Ascending aorta (tissue), 2 donors: ENCODE data around the gene TTC21A. TPM values are rescaled to one million over a fixed set of nuclear protein-coding genes. Genes with fewer than 3 reads are reported as not detected.

Source experiments
- DNase-seq, 2 donors: peaks; one replicate each; pipeline ENCODE4 v3.0.0-alpha.2; 2019; ENCODE audit warnings: low spot score in 2 of 2
- H3K27ac ChIP-seq, 2 donors: fragments of 200-600 bp; sonication (generic); one replicate each; pipeline ENCODE4 v1.5.1; 2016 to 2017; ENCODE audit warnings: mild to moderate bottlenecking in 1 of 2
- H3K27me3 ChIP-seq: fragments of 200-600 bp; sonication (generic); one replicate; pipeline ENCODE4 v1.5.1; 2017
- H3K36me3 ChIP-seq, 2 donors: fragments of 200-600 bp; sonication (generic); one replicate each; pipeline ENCODE4 v1.5.1; 2016
- H3K4me1 ChIP-seq, 2 donors: fragments of 200-600 bp; sonication (generic); one replicate each; pipeline ENCODE4 v1.5.1; 2016 to 2017; ENCODE audit warnings: mild to moderate bottlenecking in 1 of 2
- H3K4me3 ChIP-seq, 2 donors: fragments of 200-600 bp; sonication (generic); one replicate each; pipeline ENCODE4 v1.5.1; 2016 to 2017; ENCODE audit warnings: mild to moderate bottlenecking in 1 of 2
- H3K9me3 ChIP-seq, 2 donors: fragments of 200-600 bp; sonication (generic); one replicate each; pipeline ENCODE4 v1.5.1; 2016
- intact Hi-C: fragments of 100-400 bp; cut with DNase I; formaldehyde crosslinking; loops from one replicate; pipeline ENCODE4 v1.15.1; 2023
- total RNA-seq: library from RNA; depleted of rRNA; stranded (reverse); fragments of >200 nt; gene quantifications from one replicate; pipeline ENCODE4 v1.1.0, GENCODE V29; 2016
- TF ChIP-seq, protein P1 (sequence below), 3 experiments: fragments of 200-600 bp in 2 of 3; fragments of 450-650 bp in 1 of 3; sonication (generic) in 2 of 3; IDR thresholded peaks; one replicate each; pipeline ENCODE4 v1.5.1; 2016 to 2019; ENCODE audit warnings: antibody characterized with exemption in 3 of 3, mild to moderate bottlenecking in 1 of 3, moderate library complexity in 1 of 3

TTC21A gene
- total RNA-seq, 1 donor from 2014 or later: 0.43 TPM

DNA sequence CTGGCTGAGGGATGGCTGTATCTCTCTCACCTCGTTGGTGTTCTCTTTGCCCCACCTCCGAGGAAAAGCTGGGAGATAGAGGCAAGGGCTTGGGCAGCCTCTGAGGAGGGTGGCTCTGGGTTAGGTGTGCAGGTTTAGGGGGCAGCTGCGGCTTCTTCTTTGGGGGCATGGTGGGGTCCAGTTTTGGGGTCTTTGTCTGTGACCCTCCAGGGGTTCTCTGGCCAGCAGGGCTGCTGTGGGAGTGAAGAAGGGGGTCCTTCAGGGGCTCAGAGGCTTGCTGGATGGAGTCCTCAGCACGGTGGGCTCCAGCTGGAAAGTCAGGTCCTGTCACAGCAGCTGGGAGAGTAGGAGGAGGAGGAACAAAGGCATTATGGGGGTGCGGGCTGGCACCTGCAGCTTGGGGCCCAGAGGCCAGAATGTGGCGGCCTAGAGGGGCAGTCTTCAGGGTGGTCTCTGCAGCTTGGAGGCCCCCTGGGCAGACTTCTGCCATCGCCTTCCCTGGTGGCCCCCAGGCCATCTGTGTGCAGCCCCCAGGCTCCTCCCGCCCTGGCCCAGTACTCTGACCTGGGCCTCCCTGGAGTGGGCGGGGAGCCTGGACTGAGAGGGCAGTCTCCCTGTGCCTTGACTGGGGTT lies 78.0 kb downstream of the TTC21A start:
- TF ChIP-seq, protein P1, sequence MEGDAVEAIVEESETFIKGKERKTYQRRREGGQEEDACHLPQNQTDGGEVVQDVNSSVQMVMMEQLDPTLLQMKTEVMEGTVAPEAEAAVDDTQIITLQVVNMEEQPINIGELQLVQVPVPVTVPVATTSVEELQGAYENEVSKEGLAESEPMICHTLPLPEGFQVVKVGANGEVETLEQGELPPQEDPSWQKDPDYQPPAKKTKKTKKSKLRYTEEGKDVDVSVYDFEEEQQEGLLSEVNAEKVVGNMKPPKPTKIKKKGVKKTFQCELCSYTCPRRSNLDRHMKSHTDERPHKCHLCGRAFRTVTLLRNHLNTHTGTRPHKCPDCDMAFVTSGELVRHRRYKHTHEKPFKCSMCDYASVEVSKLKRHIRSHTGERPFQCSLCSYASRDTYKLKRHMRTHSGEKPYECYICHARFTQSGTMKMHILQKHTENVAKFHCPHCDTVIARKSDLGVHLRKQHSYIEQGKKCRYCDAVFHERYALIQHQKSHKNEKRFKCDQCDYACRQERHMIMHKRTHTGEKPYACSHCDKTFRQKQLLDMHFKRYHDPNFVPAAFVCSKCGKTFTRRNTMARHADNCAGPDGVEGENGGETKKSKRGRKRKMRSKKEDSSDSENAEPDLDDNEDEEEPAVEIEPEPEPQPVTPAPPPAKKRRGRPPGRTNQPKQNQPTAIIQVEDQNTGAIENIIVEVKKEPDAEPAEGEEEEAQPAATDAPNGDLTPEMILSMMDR (IDR thresholded peaks at IDR 0.05): no peak
- H3K4me3 ChIP-seq: no peak overlapping the region
- intact Hi-C loops: loop anchor here (10.0 kb wide), 1 partner anchor 51 kb away; no protein-coding TSS in a partner anchor
- no peaks in the 10 kb centered on the region for H3K9me3 ChIP-seq
- no peak overlapping the region for H3K27ac ChIP-seq
- no peaks in the 10 kb centered on the region for H3K27me3 ChIP-seq
- H3K4me1 ChIP-seq: peaks cover 1 to 10% of the 10 kb centered on the region in 2 donors
- no peak for DNase-seq
- H3K36me3 ChIP-seq: no peaks in the 10 kb centered on the region

DNA sequence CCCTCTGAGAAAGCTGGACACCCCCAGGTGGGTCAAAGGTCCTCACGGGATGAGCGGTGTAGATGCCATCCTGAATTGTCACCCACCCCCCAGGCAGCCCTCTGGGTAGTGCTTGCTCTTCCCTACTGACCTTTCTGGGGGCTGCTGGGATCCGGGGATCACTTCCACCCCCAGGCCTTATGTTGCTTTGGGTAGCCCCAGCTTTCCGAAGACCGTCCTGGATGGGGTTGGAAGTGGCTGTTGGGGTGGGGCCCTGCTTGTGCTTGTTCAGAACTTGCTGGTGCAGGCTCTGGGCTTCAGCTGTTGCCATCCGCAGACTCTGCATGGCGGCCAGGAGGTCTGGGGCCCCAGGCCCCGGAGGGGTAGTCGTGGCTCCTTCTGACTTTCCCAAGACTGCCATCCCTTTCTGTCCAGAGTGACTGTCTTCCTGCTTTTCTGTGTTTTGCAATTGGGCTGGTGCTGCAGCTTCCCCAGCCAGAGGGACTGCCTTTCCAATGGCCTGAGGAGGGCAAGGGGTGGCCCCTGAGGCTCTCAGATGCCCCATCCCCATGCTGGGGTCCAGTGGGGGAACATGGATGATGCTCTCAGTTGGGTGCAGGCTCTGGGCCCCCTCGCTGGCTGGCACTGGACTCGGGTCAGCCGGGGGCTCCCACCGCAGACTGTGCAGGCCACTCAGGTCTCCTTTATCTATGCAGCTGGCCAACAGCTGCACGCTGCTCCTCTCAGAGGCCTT lies 78.6 kb downstream of the TTC21A start:
- Histone ChIP-seq H3K4me1 (peaks cover 0 to 5% of the 10 kb centered on the region in 2 donors), H3K27ac (no peak overlapping the region), H3K4me3 (no peak overlapping the region), H3K9me3 (no peaks in the 10 kb centered on the region), H3K36me3 (no peaks in the 10 kb centered on the region), H3K27me3 (no peaks in the 10 kb centered on the region)
- intact Hi-C loops: loop anchor here (10.0 kb wide), 1 partner anchor 51 kb away; no protein-coding TSS in a partner anchor
- no peak for DNase-seq
- TF ChIP-seq, protein P1 (IDR thresholded peaks at IDR 0.05): no peak

DNA sequence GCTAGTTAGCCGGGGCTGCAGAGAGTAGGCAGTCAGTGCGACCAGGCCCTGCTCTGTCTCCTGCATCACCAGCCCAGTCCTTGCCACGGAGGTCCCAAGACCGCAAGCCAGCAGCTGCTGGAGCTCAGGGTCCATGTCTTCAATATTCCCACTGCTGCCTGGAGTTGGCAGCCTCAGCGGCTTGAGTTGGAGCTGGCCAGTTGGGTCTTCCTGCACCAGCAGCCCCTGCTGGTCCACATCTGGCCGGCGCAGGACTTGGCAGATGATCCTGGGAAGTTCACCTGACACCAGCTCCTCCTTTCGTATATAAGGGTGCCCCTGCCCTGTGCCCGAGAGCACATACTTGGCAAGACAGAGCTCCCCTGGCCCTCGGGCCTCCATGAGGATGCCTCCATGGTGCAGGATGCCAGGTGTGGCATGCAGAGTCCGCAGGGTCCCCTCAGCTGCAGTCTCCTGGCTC lies 79.2 kb downstream of the TTC21A start:
- intact Hi-C loops: loop anchor here (10.0 kb wide), 1 partner anchor 52 kb away; no protein-coding TSS in a partner anchor
- H3K36me3 ChIP-seq: no peaks in the 10 kb centered on the region
- H3K27me3 ChIP-seq: no peaks in the 10 kb centered on the region
- no peak overlapping the region for H3K27ac ChIP-seq
- TF ChIP-seq, protein P1 (IDR thresholded peaks at IDR 0.05): no peak
- no peaks in the 10 kb centered on the region for H3K4me1 ChIP-seq
- DNase-seq: no peak
- no peak overlapping the region for H3K4me3 ChIP-seq
- H3K9me3 ChIP-seq: no peaks in the 10 kb centered on the region

DNA sequence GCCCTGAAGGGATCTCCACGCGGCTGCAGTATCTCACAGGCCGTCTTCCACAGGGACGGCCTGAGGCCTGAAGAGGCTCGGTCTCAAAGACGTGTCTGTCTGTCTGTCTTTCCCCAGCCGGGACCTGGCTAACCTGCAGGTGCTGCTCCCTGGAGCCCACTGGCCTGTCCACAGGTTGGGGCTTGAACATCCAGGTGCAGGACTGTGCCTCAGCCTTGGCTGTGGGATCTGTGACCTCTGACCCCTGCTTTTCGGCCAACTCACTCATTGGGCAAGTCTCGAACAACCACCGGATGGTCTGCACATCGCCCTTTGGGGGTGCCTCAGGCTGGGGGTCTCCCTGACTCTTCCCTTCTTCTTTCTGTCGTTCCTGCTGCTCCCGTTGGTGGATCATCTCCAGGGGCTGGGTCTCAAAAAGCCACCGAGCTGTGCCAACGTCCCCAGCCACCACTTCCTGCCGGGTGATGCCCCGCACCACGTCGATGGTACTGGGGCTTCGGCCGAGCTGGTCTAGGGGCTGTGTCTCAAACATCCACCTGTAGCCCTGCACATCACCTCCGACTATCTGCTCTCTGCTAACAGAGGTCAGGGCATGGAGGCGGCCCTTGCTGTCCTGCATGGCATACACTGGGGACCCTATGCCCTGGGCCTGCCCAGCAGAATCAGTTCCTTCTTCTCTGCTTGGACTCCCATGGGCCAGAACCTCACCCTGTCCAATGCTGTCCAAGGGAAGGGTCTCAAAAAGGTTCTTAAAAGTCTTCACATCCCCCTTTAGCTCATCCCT lies 80.1 kb downstream of the TTC21A start:
- Histone ChIP-seq H3K4me3 (no peak overlapping the region), H3K27ac (no peak overlapping the region), H3K36me3 (no peaks in the 10 kb centered on the region), H3K27me3 (no peaks in the 10 kb centered on the region), H3K9me3 (no peaks in the 10 kb centered on the region), H3K4me1 (no peaks in the 10 kb centered on the region)
- no peak for DNase-seq
- TF ChIP-seq, protein P1 (IDR thresholded peaks at IDR 0.05): no peak
- intact Hi-C loops: loop anchor here (10.0 kb wide), 1 partner anchor 53 kb away; no protein-coding TSS in a partner anchor

Other genes starting within 250 kb of the TTC21A start
- gene SCN11A, start 55.7 kb upstream of the TTC21A start, total RNA-seq: not detected
- gene WDR48, start 55.7 kb upstream of the TTC21A start, total RNA-seq: 81.0 TPM
- gene GORASP1, start 53 bp upstream of the TTC21A start, total RNA-seq: 186 TPM
- gene CSRNP1, start 45.9 kb downstream of the TTC21A start, total RNA-seq: 176 TPM
- gene XIRP1, start 84.9 kb downstream of the TTC21A start, total RNA-seq: not detected
- not detected for gene CX3CR1, start 172.4 kb downstream of the TTC21A start, total RNA-seq
- not detected for gene CCR8, start 222.0 kb downstream of the TTC21A start, total RNA-seq